Smooth muscle cell (in vitro differentiated cells): ENCODE data around the gene AKAP6. TPM values are rescaled to one million over a fixed set of nuclear protein-coding genes. Genes with fewer than 3 reads are reported as not detected.

Experiments used
- DNase-seq: peaks from one replicate; lab custom pipeline; 2025; ENCODE audit not compliant: unreplicated experiment; lab: John Stamatoyannopoulos, UW
- H2AFZ ChIP-seq: fragments of 200-600 bp; sonication (generic); 2 replicates; pipeline ENCODE4 v1.6.0; 2016; ENCODE audit warnings: antibody characterized with exemption, low read depth, mild to moderate bottlenecking
- H3F3A ChIP-seq: fragments of 200-600 bp; sonication (generic); 2 replicates; pipeline ENCODE4 v1.6.0; 2017; ENCODE audit warnings: antibody characterized with exemption, low read depth
- H3K27ac ChIP-seq: fragments of 200-600 bp; sonication (generic); 2 replicates; pipeline ENCODE4 v1.5.1; 2016; ENCODE audit warnings: low read depth, mild to moderate bottlenecking
- H3K27me3 ChIP-seq: fragments of 200-600 bp; sonication (generic); 2 replicates; pipeline ENCODE4 v1.6.1; 2016; ENCODE audit warnings: low read depth, mild to moderate bottlenecking
- H3K36me3 ChIP-seq: fragments of 200-600 bp; sonication (generic); 2 replicates; pipeline ENCODE4 v1.5.1; 2016; ENCODE audit warnings: low read depth
- H3K4me1 ChIP-seq: fragments of 200-600 bp; sonication (generic); 2 replicates; pipeline ENCODE4 v1.5.1; 2016; ENCODE audit warnings: low read depth
- H3K4me2 ChIP-seq: fragments of 200-600 bp; sonication (generic); 2 replicates; pipeline ENCODE4 v1.6.0; 2016; ENCODE audit warnings: mild to moderate bottlenecking
- H3K4me3 ChIP-seq: fragments of 200-600 bp; sonication (generic); 2 replicates; pipeline ENCODE4 v1.5.1; 2016; ENCODE audit warnings: mild to moderate bottlenecking
- H3K79me2 ChIP-seq: fragments of 200-600 bp; sonication (generic); 2 replicates; pipeline ENCODE4 v1.6.0; 2016; ENCODE audit warnings: low read depth, mild to moderate bottlenecking
- H3K9ac ChIP-seq: fragments of 200-600 bp; sonication (generic); 2 replicates; pipeline ENCODE4 v1.6.0; 2016; ENCODE audit warnings: low read depth
- H3K9me3 ChIP-seq: fragments of 200-600 bp; sonication (generic); replicated peaks from 2 replicates; pipeline ENCODE4 v1.5.1; 2016; ENCODE audit warnings: low read depth
- H4K20me1 ChIP-seq: fragments of 200-600 bp; sonication (generic); 2 replicates; pipeline ENCODE4 v1.6.0; 2016; ENCODE audit warnings: low read depth
- CTCF ChIP-seq: fragments of 200-600 bp; sonication (generic); IDR thresholded peaks from 2 replicates; pipeline ENCODE4 v1.5.1; 2017; ENCODE audit warnings: borderline replicate concordance, mild to moderate bottlenecking, antibody characterized with exemption; ENCODE audit not compliant: insufficient read depth, poor library complexity, severe bottlenecking
- WGBS: methylation state at CpG from one replicate; pipeline ENCODE4 v1.1.7; 2016; ENCODE audit warnings: low lambda C conversion rate; 5-methylcytosine and 5-hydroxymethylcytosine counted together
- polyA plus RNA-seq: library from polyadenylated mRNA; unstranded; fragments of >200 nt; fragmentation: Nextera tagmentation; extraction: Ambion mirVana; gene quantifications from 2 replicates; pipeline ENCODE4 v1.2.1, GENCODE V29; 2016
- total RNA-seq: library from RNA; depleted of rRNA; stranded (reverse); fragments of >200 nt; gene quantifications from 2 replicates; pipeline ENCODE4 v1.2.3, GENCODE V29; 2014

Gene AKAP6
- total and polyA plus RNA-seq, 2 experiments from 2014 or later, result 1.3 to 6.4 TPM

DNA sequence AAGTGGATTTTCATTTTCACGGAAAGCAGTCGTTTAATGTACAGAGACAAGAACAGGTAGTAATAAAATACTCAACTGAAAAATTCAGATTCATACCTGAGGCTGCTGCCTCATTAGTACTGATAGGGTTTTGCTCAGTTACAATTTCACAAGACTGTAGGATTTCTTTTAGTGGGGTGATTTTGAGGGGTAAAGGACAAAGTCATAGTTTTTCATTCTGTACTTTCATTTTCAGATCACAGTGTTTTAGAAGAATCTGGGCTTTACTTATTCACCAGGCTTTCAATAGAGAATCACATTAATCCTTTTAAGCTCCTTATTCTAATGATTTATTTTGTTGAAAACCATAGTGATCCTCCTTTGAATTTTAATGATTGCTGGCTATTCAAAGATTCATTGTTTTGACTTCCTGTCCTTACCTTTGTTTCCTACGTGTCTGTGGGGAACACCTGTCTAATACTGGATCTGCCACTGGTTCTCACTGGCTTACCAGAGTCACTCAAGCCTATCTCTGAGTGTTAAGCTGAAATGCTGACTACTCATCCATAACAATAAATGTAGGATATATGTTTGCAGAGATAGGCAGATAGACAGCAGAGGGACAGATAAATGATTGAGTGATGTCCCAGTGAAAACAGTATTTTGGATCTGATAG, 365.8 kb downstream of the AKAP6 start:
- Histone ChIP-seq H3K9ac (no peak overlapping the region), H3K79me2 (no peaks in the 10 kb centered on the region), H3K36me3 (no peaks in the 10 kb centered on the region), H3K27me3 (no peaks in the 10 kb centered on the region), H3F3A (no peaks in the 10 kb centered on the region), H3K4me2 (no peak overlapping the region), H3K4me3 (no peak overlapping the region), H3K4me1 (peaks cover 18% of the 10 kb centered on the region), H3K27ac (no peak overlapping the region), H3K9me3 (no peaks in the 10 kb centered on the region), H2AFZ (no peak overlapping the region), H4K20me1 (no peaks in the 10 kb centered on the region)
- WGBS, result 69% methylated on average over 3 of the region's 3 CpGs
- TF ChIP-seq CTCF, result no peak
- no peak for DNase-seq

- Histone ChIP-seq H2AFZ (peak overlapping the region; percentile 26), H4K20me1 (no peaks in the 10 kb centered on the region), H3K9me3 (no peaks in the 10 kb centered on the region), H3K36me3 (no peaks in the 10 kb centered on the region), H3F3A (no peaks in the 10 kb centered on the region), H3K9ac (no peak overlapping the region), H3K4me1 (peaks cover 18% of the 10 kb centered on the region), H3K79me2 (no peaks in the 10 kb centered on the region), H3K27ac (peak overlapping the region; percentile 80), H3K4me2 (no peak overlapping the region), H3K4me3 (no peak overlapping the region), H3K27me3 (no peaks in the 10 kb centered on the region)
- no peak for TF ChIP-seq CTCF
- WGBS, result 90% methylated on average over 3 of the region's 3 CpGs
- no peak for DNase-seq
Measured at GRCh38 chr14:32696325-32697091, 367.4 kb downstream of the AKAP6 start.

GRCh38 chr14:32697114-32697513, 368.0 kb downstream of the AKAP6 start:
- H2AFZ ChIP-seq, result peak overlapping the region; percentile 26
- H3K36me3 ChIP-seq, result no peaks in the 10 kb centered on the region
- WGBS, result 98% methylated on average over 2 of the region's 2 CpGs
- H3F3A ChIP-seq, result no peaks in the 10 kb centered on the region
- no peaks in the 10 kb centered on the region for H4K20me1 ChIP-seq
- H3K9me3 ChIP-seq, result no peaks in the 10 kb centered on the region
- H3K79me2 ChIP-seq, result no peaks in the 10 kb centered on the region
- peak overlapping the region; percentile 51 for H3K4me2 ChIP-seq
- H3K9ac ChIP-seq, result no peak overlapping the region
- DNase-seq, result no peak
- H3K4me3 ChIP-seq, result no peak overlapping the region
- no peaks in the 10 kb centered on the region for H3K27me3 ChIP-seq
- H3K4me1 ChIP-seq, result peaks cover 20% of the 10 kb centered on the region
- TF ChIP-seq CTCF, result no peak
- peak overlapping the region; percentile 80 for H3K27ac ChIP-seq
